Cardiac muscle cell (in vitro differentiated cells and primary cell): ENCODE results near the gene ETV5. TPM values are rescaled to one million over a fixed set of nuclear protein-coding genes. Genes with fewer than 3 reads are reported as not detected.

Experiments used
- DNase-seq, 2 donors: peaks; one replicate each; pipeline versions ENCODE4 v3.0.0 to v3.0.0-alpha.2; 2010 to 2017; ENCODE audit warnings: low read depth in 1 of 2, low spot score in 1 of 2
- H3K27ac ChIP-seq: fragments of 200-600 bp; sonication (generic); 2 replicates; pipeline ENCODE4 v1.5.1; 2016
- H3K27me3 ChIP-seq: fragments of 200-600 bp; sonication (generic); 2 replicates; pipeline ENCODE4 v1.6.0; 2016; ENCODE audit warnings: control low read depth
- H3K36me3 ChIP-seq: fragments of 200-600 bp; sonication (generic); 2 replicates; pipeline ENCODE4 v1.5.1; 2016; ENCODE audit warnings: control low read depth
- H3K4me1 ChIP-seq: fragments of 200-600 bp; sonication (generic); 2 replicates; pipeline ENCODE4 v1.8.1; 2017; ENCODE audit warnings: low read depth, mild to moderate bottlenecking, mixed run types
- H3K4me3 ChIP-seq: fragments of 200-600 bp; sonication (generic); 2 replicates; pipeline ENCODE4 v1.5.1; 2016; ENCODE audit warnings: mild to moderate bottlenecking
- H3K9me3 ChIP-seq: fragments of 200-600 bp; sonication (generic); 2 replicates; pipeline ENCODE4 v1.5.1; 2017; ENCODE audit warnings: low read depth, mild to moderate bottlenecking, control low read depth
- CTCF ChIP-seq: IDR thresholded peaks from 2 replicates; pipeline ENCODE4 v1.5.1; 2012; ENCODE audit warnings: low read depth, mild to moderate bottlenecking, low read length
- polyA plus RNA-seq: library from polyadenylated mRNA; unstranded; fragments of >200 nt; fragmentation: Nextera tagmentation; extraction: Ambion mirVana; gene quantifications from 2 replicates; pipeline ENCODE4 v1.2.1, GENCODE V29; 2016
- total RNA-seq: library from RNA; depleted of rRNA; stranded (reverse); fragments of >200 nt; gene quantifications from 2 replicates; pipeline ENCODE4 v1.2.3, GENCODE V29; 2016

Gene ETV5
- 16.3 and 53.2 TPM in 2 replicates for total RNA-seq
- polyA plus RNA-seq = 16.1 and 29.3 TPM in 2 replicates

- DNase-seq = peak; percentile 99 to 100
- TF ChIP-seq CTCF = no peak
- peaks cover 22% of the 10 kb centered on the region for H3K4me1 ChIP-seq
- H3K4me3 ChIP-seq = peak within 1 kb of the TSS; percentile 65
- peak within 1 kb of the TSS; percentile 75 for H3K27ac ChIP-seq
- no peaks in the 10 kb centered on the region for H3K9me3 ChIP-seq
- H3K36me3 ChIP-seq = no peaks in the 10 kb centered on the region
- peaks cover 37% of the 10 kb centered on the region for H3K27me3 ChIP-seq
Observed at GRCh38 chr3:186108941-186109865, at the start of gene ETV5. TSS of gene ETV5 (minus strand) at chr3:186109089. CDS start at chr3:186105868, 3,221 bp downstream.

DNA sequence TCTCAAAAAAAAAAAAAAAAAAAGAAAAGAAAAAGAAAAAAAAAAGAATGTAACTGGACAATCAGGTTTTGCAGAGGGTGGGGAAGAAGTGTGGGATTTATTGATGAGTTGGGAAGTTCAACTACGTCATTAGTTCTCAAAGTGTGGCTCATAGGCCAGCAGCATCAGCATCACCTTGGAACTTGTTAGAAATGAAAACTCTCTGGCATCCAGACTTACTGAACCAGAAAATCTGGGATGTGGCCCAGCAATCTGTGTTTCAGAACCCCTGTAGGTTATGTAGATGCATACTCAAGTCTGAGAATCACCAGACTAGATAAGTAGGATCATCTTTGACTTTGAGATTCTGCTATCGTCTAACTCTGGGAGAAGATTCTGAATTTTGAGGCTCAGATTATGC, 45.8 kb upstream of the ETV5 start:
- no peak for TF ChIP-seq CTCF
- DNase-seq = no peak
- H3K36me3 ChIP-seq = no peaks in the 10 kb centered on the region

GRCh38 chr3:186152889-186153292, 44.0 kb upstream of the ETV5 start:
- no peaks in the 10 kb centered on the region for H3K4me1 ChIP-seq
- no peak overlapping the region for H3K27ac ChIP-seq
- no peak for TF ChIP-seq CTCF
- H3K36me3 ChIP-seq = no peaks in the 10 kb centered on the region
- H3K27me3 ChIP-seq = no peaks in the 10 kb centered on the region
- no peaks in the 10 kb centered on the region for H3K9me3 ChIP-seq
- no peak overlapping the region for H3K4me3 ChIP-seq
- no peak for DNase-seq

More for the DNA sequence above, 45.8 kb upstream of the ETV5 start:
- Histone ChIP-seq H3K9me3 (no peaks in the 10 kb centered on the region), H3K4me3 (no peak overlapping the region), H3K4me1 (no peaks in the 10 kb centered on the region), H3K27me3 (no peaks in the 10 kb centered on the region), H3K27ac (no peak overlapping the region)

GRCh38 chr3:186152361-186152798, 43.5 kb upstream of the ETV5 start:
- H3K4me1 ChIP-seq = no peaks in the 10 kb centered on the region
- no peak overlapping the region for H3K4me3 ChIP-seq
- H3K36me3 ChIP-seq = no peaks in the 10 kb centered on the region
- H3K27ac ChIP-seq = no peak overlapping the region
- no peaks in the 10 kb centered on the region for H3K27me3 ChIP-seq
- no peaks in the 10 kb centered on the region for H3K9me3 ChIP-seq
- DNase-seq = no peak
- TF ChIP-seq CTCF = no peak

DNA sequence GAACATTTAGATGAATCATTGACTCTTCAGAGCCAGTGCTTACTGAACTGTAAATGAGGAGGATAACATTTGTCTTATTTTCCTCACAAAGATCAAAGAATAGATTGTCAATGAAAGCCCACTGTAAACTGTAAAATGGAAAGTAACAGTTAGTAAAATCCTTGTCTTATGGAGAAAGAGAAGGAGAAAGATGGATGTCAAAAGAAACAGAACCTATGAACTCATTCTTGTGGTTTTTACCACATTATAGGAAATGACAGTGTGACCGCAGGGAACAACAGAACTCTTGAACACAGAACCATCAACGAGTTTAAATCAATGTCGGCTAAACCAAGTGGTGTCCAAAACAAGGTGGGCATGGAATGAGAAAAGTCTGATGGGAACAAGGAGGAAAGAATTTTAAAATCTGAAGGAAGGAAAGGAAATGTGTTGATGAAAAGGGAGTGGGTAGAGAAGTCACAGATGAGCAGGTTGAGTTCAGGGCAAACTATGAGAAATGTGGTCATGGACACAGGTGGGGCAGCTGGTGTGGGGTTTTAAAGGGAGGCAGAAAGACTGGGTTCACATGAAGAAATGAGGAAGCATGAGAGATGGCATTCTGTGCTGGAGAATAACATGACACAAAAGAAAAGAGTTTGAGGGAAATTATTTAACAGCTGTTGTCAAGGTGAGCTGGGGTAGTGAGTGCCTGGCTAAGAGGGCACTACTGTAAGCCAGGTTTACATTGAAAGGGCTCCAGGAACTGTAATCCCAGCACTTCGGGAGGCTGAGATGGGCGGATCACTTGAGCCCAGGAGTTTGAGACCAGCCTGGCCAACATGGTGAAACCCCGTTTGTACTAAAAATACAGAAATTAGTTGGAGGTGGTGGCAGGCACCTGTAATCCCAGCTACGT, 42.4 kb upstream of the ETV5 start:
- TF ChIP-seq CTCF = no peak
- H3K4me1 ChIP-seq = no peaks in the 10 kb centered on the region
- no peak for DNase-seq
- H3K36me3 ChIP-seq = no peaks in the 10 kb centered on the region
- H3K4me3 ChIP-seq = no peak overlapping the region
- no peaks in the 10 kb centered on the region for H3K27me3 ChIP-seq
- no peaks in the 10 kb centered on the region for H3K9me3 ChIP-seq
- H3K27ac ChIP-seq = no peak overlapping the region
